Measurements from ENCODE around the gene SLC52A1. TPM values are rescaled to one million over a fixed set of nuclear protein-coding genes. Genes with fewer than 3 reads are reported as not detected.

SLC52A1 gene
- total and polyA plus RNA-seq, 2 of the 13 experiments (the other 11 are each of a cell fraction or from before 2014, with no cell fraction given): 0.03 to 0.13 TPM

DNA sequence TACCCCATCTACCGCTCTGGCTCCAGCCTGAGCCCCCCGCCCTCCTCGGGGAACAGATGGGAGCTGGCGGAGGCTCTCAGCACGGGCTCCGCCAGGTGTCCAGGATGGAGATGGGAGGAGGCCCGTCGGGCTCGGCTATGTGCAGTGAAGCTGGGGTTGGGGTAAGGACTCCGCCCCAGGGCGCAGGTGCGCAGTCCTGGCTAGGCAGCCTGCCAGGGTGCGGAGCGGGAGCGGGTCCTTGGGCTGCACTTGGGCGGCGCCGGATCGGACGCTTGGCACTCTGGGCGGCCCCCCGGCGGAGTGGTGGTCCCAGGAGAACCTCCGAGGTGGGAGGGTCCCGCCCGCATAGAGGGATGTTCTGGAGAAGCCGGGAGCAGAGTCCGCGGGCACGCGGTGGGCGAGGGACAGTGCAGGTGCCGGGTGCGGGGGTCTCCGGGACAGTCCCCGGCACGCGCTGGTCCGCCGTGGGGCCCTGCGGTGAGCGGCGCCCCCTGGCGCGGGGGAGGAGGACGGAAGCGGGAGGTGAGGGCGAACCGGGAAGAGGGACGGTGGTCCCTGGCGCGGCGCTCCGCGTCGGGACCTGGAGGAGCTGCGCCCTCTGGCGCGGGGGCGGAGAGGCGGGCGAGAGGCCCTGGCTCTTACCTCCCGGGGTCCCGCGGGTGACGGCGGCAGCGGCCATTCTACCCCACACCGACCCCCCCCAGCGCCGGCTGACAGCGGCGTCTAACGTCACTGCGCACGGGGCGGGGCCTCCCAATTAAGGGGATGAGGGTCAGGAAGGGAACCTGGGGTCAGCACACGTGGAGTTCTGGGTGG lies 48.1 kb downstream of the SLC52A1 start, which contains the start of gene CAMTA2 (continued):
- peak; percentile 92 for TF ChIP-seq ZNF709 (CRISPR knock-in tag; IDR thresholded peaks at IDR 0.05)
- TF ChIP-seq, protein P1, sequence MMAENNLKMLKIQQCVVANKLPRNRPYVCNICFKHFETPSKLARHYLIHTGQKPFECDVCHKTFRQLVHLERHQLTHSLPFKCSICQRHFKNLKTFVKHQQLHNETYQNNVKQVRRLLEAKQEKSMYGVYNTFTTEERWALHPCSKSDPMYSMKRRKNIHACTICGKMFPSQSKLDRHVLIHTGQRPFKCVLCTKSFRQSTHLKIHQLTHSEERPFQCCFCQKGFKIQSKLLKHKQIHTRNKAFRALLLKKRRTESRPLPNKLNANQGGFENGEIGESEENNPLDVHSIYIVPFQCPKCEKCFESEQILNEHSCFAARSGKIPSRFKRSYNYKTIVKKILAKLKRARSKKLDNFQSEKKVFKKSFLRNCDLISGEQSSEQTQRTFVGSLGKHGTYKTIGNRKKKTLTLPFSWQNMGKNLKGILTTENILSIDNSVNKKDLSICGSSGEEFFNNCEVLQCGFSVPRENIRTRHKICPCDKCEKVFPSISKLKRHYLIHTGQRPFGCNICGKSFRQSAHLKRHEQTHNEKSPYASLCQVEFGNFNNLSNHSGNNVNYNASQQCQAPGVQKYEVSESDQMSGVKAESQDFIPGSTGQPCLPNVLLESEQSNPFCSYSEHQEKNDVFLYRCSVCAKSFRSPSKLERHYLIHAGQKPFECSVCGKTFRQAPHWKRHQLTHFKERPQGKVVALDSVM (CRISPR knock-in tag; IDR thresholded peaks at IDR 0.05): peak; percentile 50
- TF ChIP-seq U2AF2 (IDR thresholded peaks at IDR 0.05; ENCODE audit: low read depth, low read length): no peak
- TF ChIP-seq, protein P2, sequence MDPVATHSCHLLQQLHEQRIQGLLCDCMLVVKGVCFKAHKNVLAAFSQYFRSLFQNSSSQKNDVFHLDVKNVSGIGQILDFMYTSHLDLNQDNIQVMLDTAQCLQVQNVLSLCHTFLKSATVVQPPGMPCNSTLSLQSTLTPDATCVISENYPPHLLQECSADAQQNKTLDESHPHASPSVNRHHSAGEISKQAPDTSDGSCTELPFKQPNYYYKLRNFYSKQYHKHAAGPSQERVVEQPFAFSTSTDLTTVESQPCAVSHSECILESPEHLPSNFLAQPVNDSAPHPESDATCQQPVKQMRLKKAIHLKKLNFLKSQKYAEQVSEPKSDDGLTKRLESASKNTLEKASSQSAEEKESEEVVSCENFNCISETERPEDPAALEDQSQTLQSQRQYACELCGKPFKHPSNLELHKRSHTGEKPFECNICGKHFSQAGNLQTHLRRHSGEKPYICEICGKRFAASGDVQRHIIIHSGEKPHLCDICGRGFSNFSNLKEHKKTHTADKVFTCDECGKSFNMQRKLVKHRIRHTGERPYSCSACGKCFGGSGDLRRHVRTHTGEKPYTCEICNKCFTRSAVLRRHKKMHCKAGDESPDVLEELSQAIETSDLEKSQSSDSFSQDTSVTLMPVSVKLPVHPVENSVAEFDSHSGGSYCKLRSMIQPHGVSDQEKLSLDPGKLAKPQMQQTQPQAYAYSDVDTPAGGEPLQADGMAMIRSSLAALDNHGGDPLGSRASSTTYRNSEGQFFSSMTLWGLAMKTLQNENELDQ (CRISPR knock-in tag; IDR thresholded peaks at IDR 0.05; ENCODE audit: borderline replicate concordance): no peak
- TF ChIP-seq, protein P3, sequence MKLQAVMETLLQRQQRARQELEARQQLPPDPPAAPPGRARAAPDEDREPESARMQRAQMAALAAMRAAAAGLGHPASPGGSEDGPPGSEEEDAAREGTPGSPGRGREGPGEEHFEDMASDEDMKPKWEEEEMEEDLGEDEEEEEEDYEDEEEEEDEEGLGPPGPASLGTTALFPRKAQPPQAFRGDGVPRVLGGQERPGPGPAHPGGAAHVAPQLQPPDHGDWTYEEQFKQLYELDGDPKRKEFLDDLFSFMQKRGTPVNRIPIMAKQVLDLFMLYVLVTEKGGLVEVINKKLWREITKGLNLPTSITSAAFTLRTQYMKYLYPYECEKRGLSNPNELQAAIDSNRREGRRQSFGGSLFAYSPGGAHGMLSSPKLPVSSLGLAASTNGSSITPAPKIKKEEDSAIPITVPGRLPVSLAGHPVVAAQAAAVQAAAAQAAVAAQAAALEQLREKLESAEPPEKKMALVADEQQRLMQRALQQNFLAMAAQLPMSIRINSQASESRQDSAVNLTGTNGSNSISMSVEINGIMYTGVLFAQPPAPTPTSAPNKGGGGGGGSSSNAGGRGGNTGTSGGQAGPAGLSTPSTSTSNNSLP (IDR thresholded peaks at IDR 0.05; ENCODE audit: low read depth, low read length): no peak
- TF ChIP-seq ZNF546 (CRISPR knock-in tag; conservative IDR thresholded peaks at IDR 0.05): no peak
- TF ChIP-seq ZNF629 (CRISPR knock-in tag; conservative IDR thresholded peaks at IDR 0.05): 0 out of 2 replicates have a peak, but pooled peaks have one; percentile 6
- TF ChIP-seq, protein P4, sequence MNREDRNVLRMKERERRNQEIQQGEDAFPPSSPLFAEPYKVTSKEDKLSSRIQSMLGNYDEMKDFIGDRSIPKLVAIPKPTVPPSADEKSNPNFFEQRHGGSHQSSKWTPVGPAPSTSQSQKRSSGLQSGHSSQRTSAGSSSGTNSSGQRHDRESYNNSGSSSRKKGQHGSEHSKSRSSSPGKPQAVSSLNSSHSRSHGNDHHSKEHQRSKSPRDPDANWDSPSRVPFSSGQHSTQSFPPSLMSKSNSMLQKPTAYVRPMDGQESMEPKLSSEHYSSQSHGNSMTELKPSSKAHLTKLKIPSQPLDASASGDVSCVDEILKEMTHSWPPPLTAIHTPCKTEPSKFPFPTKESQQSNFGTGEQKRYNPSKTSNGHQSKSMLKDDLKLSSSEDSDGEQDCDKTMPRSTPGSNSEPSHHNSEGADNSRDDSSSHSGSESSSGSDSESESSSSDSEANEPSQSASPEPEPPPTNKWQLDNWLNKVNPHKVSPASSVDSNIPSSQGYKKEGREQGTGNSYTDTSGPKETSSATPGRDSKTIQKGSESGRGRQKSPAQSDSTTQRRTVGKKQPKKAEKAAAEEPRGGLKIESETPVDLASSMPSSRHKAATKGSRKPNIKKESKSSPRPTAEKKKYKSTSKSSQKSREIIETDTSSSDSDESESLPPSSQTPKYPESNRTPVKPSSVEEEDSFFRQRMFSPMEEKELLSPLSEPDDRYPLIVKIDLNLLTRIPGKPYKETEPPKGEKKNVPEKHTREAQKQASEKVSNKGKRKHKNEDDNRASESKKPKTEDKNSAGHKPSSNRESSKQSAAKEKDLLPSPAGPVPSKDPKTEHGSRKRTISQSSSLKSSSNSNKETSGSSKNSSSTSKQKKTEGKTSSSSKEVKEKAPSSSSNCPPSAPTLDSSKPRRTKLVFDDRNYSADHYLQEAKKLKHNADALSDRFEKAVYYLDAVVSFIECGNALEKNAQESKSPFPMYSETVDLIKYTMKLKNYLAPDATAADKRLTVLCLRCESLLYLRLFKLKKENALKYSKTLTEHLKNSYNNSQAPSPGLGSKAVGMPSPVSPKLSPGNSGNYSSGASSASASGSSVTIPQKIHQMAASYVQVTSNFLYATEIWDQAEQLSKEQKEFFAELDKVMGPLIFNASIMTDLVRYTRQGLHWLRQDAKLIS (CRISPR knock-in tag; IDR thresholded peaks at IDR 0.05): no peak
- TF ChIP-seq ZNF644 (CRISPR knock-in tag; IDR thresholded peaks at IDR 0.05; ENCODE audit: low read depth): no peak
- peak; percentile 48; the same call in 1 of the 2 replicates for TF ChIP-seq ZNF205 (CRISPR knock-in tag; IDR thresholded peaks at IDR 0.05)
- TF ChIP-seq, protein P5, sequence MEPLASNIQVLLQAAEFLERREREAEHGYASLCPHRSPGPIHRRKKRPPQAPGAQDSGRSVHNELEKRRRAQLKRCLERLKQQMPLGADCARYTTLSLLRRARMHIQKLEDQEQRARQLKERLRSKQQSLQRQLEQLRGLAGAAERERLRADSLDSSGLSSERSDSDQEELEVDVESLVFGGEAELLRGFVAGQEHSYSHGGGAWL (CRISPR knock-in tag; IDR thresholded peaks at IDR 0.05): peak; percentile 86
- no peak for TF ChIP-seq SIN3B (IDR thresholded peaks at IDR 0.05; ENCODE audit: low read length)
- TF ChIP-seq ZNF672 (CRISPR knock-in tag; IDR thresholded peaks at IDR 0.05): 0 out of 2 replicates have a peak, but pooled peaks have one; percentile 24
- TF ChIP-seq ZMYM3 (CRISPR knock-in tag; IDR thresholded peaks at IDR 0.05): no peak; the same call in 1 of the 2 replicates
- TF ChIP-seq ZNF572 (CRISPR knock-in tag; IDR thresholded peaks at IDR 0.05): no peak
- TF ChIP-seq KLF9 (CRISPR knock-in tag; IDR thresholded peaks at IDR 0.05; ENCODE audit: low read depth): no peak
- TF ChIP-seq STAG1 (CRISPR knock-in tag; IDR thresholded peaks at IDR 0.05): peak; percentile 60
- TF ChIP-seq, protein P6, sequence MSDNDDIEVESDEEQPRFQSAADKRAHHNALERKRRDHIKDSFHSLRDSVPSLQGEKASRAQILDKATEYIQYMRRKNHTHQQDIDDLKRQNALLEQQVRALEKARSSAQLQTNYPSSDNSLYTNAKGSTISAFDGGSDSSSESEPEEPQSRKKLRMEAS (IDR thresholded peaks at IDR 0.05): peak; percentile 83
- TF ChIP-seq ZNF83 (CRISPR knock-in tag; IDR thresholded peaks at IDR 0.05; ENCODE audit: borderline replicate concordance): no peak
- TF ChIP-seq HOXD1 (CRISPR knock-in tag; IDR thresholded peaks at IDR 0.05): no peak; the same call in 1 of the 2 replicates

All from HepG2 (cell line).